GM23248 (cell line): ENCODE measurements around the gene EFHC1. TPM values are rescaled to one million over a fixed set of nuclear protein-coding genes. Genes with fewer than 3 reads are reported as not detected.
A peak's percentile ranks its signal among the peaks of the same experiment; 100 is the strongest.

Source experiments
- DNase-seq: peaks from one replicate; pipeline ENCODE4 v3.0.0-alpha.2; 2015
- H2AFZ ChIP-seq: fragments of 200-600 bp; sonication (generic); 2 replicates; pipeline ENCODE4 v1.6.1; 2016; ENCODE audit warnings: antibody characterized with exemption
- H3F3A ChIP-seq: fragments of 200-600 bp; sonication (generic); 2 replicates; pipeline ENCODE4 v1.6.1; 2016; ENCODE audit warnings: mild to moderate bottlenecking, antibody characterized with exemption, mixed run types; ENCODE audit not compliant: insufficient read depth
- H3K27ac ChIP-seq: fragments of 200-600 bp; sonication (generic); 2 replicates; pipeline ENCODE4 v1.5.1; 2016; ENCODE audit warnings: mild to moderate bottlenecking
- H3K27me3 ChIP-seq: fragments of 200-600 bp; sonication (generic); replicated peaks from 2 replicates; pipeline ENCODE4 v1.6.1; 2016; ENCODE audit warnings: mild to moderate bottlenecking; ENCODE audit not compliant: insufficient read depth
- H3K36me3 ChIP-seq: fragments of 200-600 bp; sonication (generic); 2 replicates; pipeline ENCODE4 v1.6.1; 2016; ENCODE audit warnings: low read depth, mild to moderate bottlenecking
- H3K4me1 ChIP-seq: fragments of 200-600 bp; sonication (generic); 2 replicates; pipeline ENCODE4 v1.6.1; 2016; ENCODE audit warnings: mild to moderate bottlenecking; ENCODE audit not compliant: insufficient read depth
- H3K4me2 ChIP-seq: fragments of 200-600 bp; sonication (generic); one replicate; pipeline ENCODE4 v1.6.1; 2016; ENCODE audit warnings: mild to moderate bottlenecking; ENCODE audit not compliant: unreplicated experiment
- H3K4me3 ChIP-seq: fragments of 200-600 bp; sonication (generic); 2 replicates; pipeline ENCODE4 v1.5.1; 2016; ENCODE audit warnings: mild to moderate bottlenecking
- H3K79me2 ChIP-seq: fragments of 200-600 bp; sonication (generic); 2 replicates; pipeline ENCODE4 v1.6.1; 2016; ENCODE audit warnings: mild to moderate bottlenecking; ENCODE audit not compliant: insufficient read depth
- H3K9ac ChIP-seq: fragments of 200-600 bp; sonication (generic); 2 replicates; pipeline ENCODE4 v1.6.1; 2016; ENCODE audit warnings: mild to moderate bottlenecking
- H3K9me2 ChIP-seq: fragments of 200-600 bp; sonication (generic); 2 replicates; pipeline ENCODE4 v1.6.1; 2016; ENCODE audit warnings: mixed run types, mild to moderate bottlenecking, moderate library complexity; ENCODE audit not compliant: insufficient read depth
- H3K9me3 ChIP-seq: fragments of 200-600 bp; sonication (generic); one replicate; pipeline ENCODE4 v1.6.1; 2017; ENCODE audit warnings: low read depth
- H4K20me1 ChIP-seq: fragments of 200-600 bp; sonication (generic); 2 replicates; pipeline ENCODE4 v1.6.0; 2016; ENCODE audit not compliant: insufficient read depth
- EZH2 ChIP-seq: fragments of 200-600 bp; sonication (generic); IDR thresholded peaks from 2 replicates; pipeline ENCODE4 v1.6.1; 2018; ENCODE audit warnings: antibody characterized with exemption, mild to moderate bottlenecking; ENCODE audit not compliant: insufficient read depth, poor library complexity, severe bottlenecking
- EZH2phosphoT487 ChIP-seq: fragments of 200-600 bp; sonication (generic); IDR thresholded peaks from 2 replicates; pipeline ENCODE4 v1.6.1; 2018; ENCODE audit warnings: antibody characterized with exemption, moderate library complexity, mild to moderate bottlenecking, low read depth; ENCODE audit not compliant: insufficient read depth
- WGBS, 2 experiments: methylation state at CpG; one replicate each; pipeline ENCODE4 v1.1.6; 2015 to 2017; ENCODE audit warnings: low lambda C conversion rate in 2 of 2, low coverage in 1 of 2; ENCODE audit errors: missing lambda C conversion rate in 2 of 2; 5-methylcytosine and 5-hydroxymethylcytosine counted together
- in situ Hi-C: fragments of 300-500 bp; cut with MboI; formaldehyde crosslinking; loops from 2 replicates; pipeline ENCODE4 v1.15.0; 2020
- polyA plus RNA-seq: library from polyadenylated mRNA; unstranded; fragments of >200 nt; fragmentation: Nextera tagmentation; extraction: Ambion mirVana; gene quantifications from 2 replicates; pipeline ENCODE4 v1.2.1, GENCODE V29; 2016
- total RNA-seq: library from RNA; depleted of rRNA; stranded (reverse); fragments of >200 nt; shearing (Covaris generic); gene quantifications from 2 replicates; pipeline ENCODE4 v1.2.3, GENCODE V29; 2014; rRNA removed

The EFHC1 gene, protein sequence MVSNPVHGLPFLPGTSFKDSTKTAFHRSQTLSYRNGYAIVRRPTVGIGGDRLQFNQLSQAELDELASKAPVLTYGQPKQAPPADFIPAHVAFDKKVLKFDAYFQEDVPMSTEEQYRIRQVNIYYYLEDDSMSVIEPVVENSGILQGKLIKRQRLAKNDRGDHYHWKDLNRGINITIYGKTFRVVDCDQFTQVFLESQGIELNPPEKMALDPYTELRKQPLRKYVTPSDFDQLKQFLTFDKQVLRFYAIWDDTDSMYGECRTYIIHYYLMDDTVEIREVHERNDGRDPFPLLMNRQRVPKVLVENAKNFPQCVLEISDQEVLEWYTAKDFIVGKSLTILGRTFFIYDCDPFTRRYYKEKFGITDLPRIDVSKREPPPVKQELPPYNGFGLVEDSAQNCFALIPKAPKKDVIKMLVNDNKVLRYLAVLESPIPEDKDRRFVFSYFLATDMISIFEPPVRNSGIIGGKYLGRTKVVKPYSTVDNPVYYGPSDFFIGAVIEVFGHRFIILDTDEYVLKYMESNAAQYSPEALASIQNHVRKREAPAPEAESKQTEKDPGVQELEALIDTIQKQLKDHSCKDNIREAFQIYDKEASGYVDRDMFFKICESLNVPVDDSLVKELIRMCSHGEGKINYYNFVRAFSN
- total RNA-seq: 21.6 and 36.1 TPM in 2 replicates
- polyA plus RNA-seq: 25.0 and 29.7 TPM in 2 replicates

- Histone ChIP-seq H3K36me3 (no peaks in the 10 kb centered on the region), H3K9ac (peak within 1 kb of the TSS; percentile 94), H2AFZ (peak within 1 kb of the TSS; percentile 81), H3K27me3 (no peaks in the 10 kb centered on the region), H3F3A (peaks cover 85% of the 10 kb centered on the region), H3K79me2 (peaks cover 28% of the 10 kb centered on the region), H3K4me2 (peak within 1 kb of the TSS; percentile 88), H3K4me1 (peaks cover 75% of the 10 kb centered on the region), H3K9me3 (no peaks in the 10 kb centered on the region), H3K9me2 (no peaks in the 10 kb centered on the region), H4K20me1 (no peaks in the 10 kb centered on the region), H3K27ac (peak within 1 kb of the TSS; percentile 95), H3K4me3 (peak within 1 kb of the TSS; percentile 89)
- in situ Hi-C loops: loop anchor here (10.0 kb wide), 1 partner anchor 175 kb away; no protein-coding TSS in a partner anchor
- DNase-seq: peak; percentile 100
- no peak for TF ChIP-seq EZH2
- TF ChIP-seq EZH2phosphoT487: no peak
- WGBS, 2 experiments: 1% methylated on average over 47 to 55 of the region's 57 CpGs
Measured at GRCh38 chr6:52419809-52420667, at the start of gene EFHC1. EFHC1 (plus strand) TSS chr6:52420342; CDS start chr6:52420411, 69 bp downstream.

GRCh38 chr6:52371656-52372191 lies 48.4 kb upstream of the EFHC1 start:
- Histone ChIP-seq H3K9ac (no peak overlapping the region), H4K20me1 (no peaks in the 10 kb centered on the region), H3K36me3 (no peaks in the 10 kb centered on the region), H3K27me3 (no peaks in the 10 kb centered on the region), H3K4me2 (no peak overlapping the region), H3K9me2 (no peaks in the 10 kb centered on the region), H3K9me3 (no peaks in the 10 kb centered on the region), H3K4me3 (no peak overlapping the region), H3K4me1 (no peaks in the 10 kb centered on the region), H3K27ac (no peak overlapping the region), H3F3A (no peaks in the 10 kb centered on the region), H2AFZ (no peak overlapping the region), H3K79me2 (no peaks in the 10 kb centered on the region)
- WGBS, 2 experiments: 4 to 13% methylated on average over 2 of the region's 2 CpGs
- DNase-seq: no peak
- TF ChIP-seq EZH2phosphoT487: no peak
- no peak for TF ChIP-seq EZH2
- in situ Hi-C loops: no loop called here

GRCh38 chr6:52373151-52373690 lies 46.9 kb upstream of the EFHC1 start:
- DNase-seq: no peak
- Histone ChIP-seq H3K4me1 (no peaks in the 10 kb centered on the region), H3F3A (no peaks in the 10 kb centered on the region), H3K4me2 (no peak overlapping the region), H3K9me3 (no peaks in the 10 kb centered on the region), H3K9me2 (no peaks in the 10 kb centered on the region), H3K36me3 (no peaks in the 10 kb centered on the region), H3K27ac (no peak overlapping the region), H4K20me1 (no peaks in the 10 kb centered on the region), H3K27me3 (no peaks in the 10 kb centered on the region), H3K9ac (no peak overlapping the region), H3K4me3 (no peak overlapping the region), H2AFZ (no peak overlapping the region), H3K79me2 (no peaks in the 10 kb centered on the region)
- TF ChIP-seq EZH2phosphoT487 (no peak), EZH2 (no peak)
- in situ Hi-C loops: no loop called here
- 86 to 91% methylated on average over 5 of the region's 5 CpGs for WGBS, 2 experiments

GRCh38 chr6:52374247-52374646 lies 45.9 kb upstream of the EFHC1 start:
- DNase-seq: no peak
- H3K9me3 ChIP-seq: no peaks in the 10 kb centered on the region
- H3K4me3 ChIP-seq: no peak overlapping the region
- H3K4me1 ChIP-seq: no peaks in the 10 kb centered on the region
- in situ Hi-C loops: no loop called here
- H3K4me2 ChIP-seq: no peak overlapping the region
- no peaks in the 10 kb centered on the region for H3F3A ChIP-seq
- no peaks in the 10 kb centered on the region for H3K27me3 ChIP-seq
- no peak overlapping the region for H3K9ac ChIP-seq
- H4K20me1 ChIP-seq: no peaks in the 10 kb centered on the region
- H3K27ac ChIP-seq: no peak overlapping the region
- H3K79me2 ChIP-seq: no peaks in the 10 kb centered on the region
- 84 to 91% methylated on average over 4 of the region's 4 CpGs for WGBS, 2 experiments
- no peak overlapping the region for H2AFZ ChIP-seq
- no peaks in the 10 kb centered on the region for H3K36me3 ChIP-seq
- TF ChIP-seq EZH2phosphoT487: no peak
- no peak for TF ChIP-seq EZH2
- H3K9me2 ChIP-seq: no peaks in the 10 kb centered on the region
